ENCODE measurements around the gene LSM10.
A peak's percentile ranks its signal among the peaks of the same experiment; 100 is the strongest.

LSM10 gene

DNA sequence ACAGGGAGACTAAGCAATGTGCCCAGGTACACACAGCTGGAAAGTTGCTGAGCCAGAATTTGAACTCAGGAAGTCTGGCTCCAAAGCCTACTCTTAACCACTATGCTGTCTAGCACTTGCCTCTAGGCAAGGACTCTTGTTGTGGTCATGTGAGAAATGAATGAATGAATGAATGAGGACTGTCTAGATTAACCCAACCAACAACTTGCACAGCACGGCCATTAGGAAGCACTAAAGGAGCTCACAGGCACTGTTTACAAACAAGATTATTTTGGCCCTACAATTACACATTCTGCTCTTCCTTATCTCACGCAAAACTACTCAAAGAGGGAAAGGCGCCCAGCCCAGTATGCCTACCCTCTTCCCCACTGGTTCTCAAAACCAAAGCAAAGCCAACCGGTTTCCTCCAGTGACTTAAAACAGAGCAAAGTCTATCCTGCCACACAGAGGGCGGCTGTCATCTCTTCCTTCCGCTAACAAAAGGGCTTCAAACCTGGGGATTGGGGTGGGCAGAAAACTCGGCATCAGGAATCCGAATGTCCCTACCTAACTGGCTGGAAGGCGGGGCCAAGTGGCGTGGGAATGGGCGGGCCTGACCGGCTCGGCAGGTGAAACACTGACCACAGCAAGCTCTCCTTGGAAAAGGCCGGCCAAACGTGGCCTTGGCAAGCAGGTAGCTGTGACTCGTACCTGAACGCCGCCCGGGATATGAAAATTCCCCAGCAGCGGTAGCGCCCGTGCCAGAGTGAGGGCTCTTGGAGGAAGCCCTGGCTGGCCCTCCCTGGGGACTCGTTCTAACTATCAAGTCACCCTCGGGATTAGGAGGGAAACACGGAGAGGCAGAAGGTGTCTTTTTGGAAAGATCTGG, 12.9 kb downstream of the LSM10 start:
- Histone ChIP-seq H3K4me1 (ENCODE audit: control insufficient read depth, insufficient read depth, low read length, poor library complexity, severe bottlenecking) (peaks cover 40% of the 10 kb centered on the region), H3K9me3 (ENCODE audit: control insufficient read depth, low read length) (no peaks in the 10 kb centered on the region), H3K4me3 (ENCODE audit: extremely low read depth, insufficient read depth, low read length, poor library complexity, severe bottlenecking) (peak overlapping the region; percentile 95), H3K27ac (ENCODE audit: low read depth, low read length, severe bottlenecking) (peak overlapping the region; percentile 82), H3K36me3 (ENCODE audit: control insufficient read depth, insufficient read depth, low read length) (peaks cover 25% of the 10 kb centered on the region)
- 4% methylated on average over 21 to 24 of the region's 25 CpGs for WGBS, 2 experiments (ENCODE audit: insufficient coverage in 2 of 2)

DNA sequence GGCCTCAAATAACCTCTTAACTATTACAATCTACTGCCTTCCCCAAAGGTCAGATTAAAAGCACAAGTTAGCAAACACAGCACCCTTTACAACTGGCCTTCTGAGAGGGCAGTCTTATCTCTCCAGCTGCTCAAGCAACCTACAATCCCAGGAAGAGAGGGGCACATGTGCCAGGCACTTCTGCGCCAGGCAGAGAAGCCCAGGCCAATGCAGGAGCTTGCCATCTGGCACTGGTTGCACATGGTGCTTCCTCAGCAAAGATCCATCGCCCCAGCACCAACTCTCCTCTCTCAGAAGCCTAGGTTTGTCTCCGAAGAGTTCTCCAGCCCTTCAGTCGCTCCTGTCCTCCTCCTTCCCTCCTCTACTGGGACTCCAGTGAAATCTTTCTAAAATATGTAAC, 14.5 kb downstream of the LSM10 start:
- Histone ChIP-seq H3K4me3 (ENCODE audit: extremely low read depth, insufficient read depth, low read length, poor library complexity, severe bottlenecking) (no peak overlapping the region), H3K27ac (ENCODE audit: low read depth, low read length, severe bottlenecking) (no peak overlapping the region), H3K4me1 (ENCODE audit: control insufficient read depth, insufficient read depth, low read length, poor library complexity, severe bottlenecking) (peaks cover 31% of the 10 kb centered on the region), H3K9me3 (ENCODE audit: control insufficient read depth, low read length) (no peaks in the 10 kb centered on the region), H3K36me3 (ENCODE audit: control insufficient read depth, insufficient read depth, low read length) (peaks cover 36% of the 10 kb centered on the region)
- WGBS, 2 experiments (ENCODE audit: insufficient coverage in 2 of 2), result 92 to 93% methylated on average over 4 of the region's 4 CpGs

DNA sequence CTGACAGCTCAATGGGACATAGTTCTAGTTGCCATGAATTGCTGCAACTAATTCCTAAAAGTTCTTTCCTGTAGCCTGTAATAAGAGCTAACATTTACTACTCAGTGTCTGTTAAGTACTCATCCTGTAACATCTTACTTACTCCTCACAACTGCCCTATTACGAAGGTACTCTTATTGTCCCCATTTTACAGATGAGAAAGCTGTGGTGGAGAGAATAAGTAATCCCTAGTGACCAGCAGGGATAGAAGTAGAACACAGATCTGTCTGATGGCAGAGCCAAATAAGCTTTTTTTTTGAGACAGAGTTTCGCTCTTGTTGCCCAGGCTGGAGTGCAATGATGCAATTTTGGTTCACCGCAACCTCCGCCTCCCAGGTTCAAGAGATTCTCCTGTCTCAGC, 15.0 kb downstream of the LSM10 start:
- H3K4me3 ChIP-seq (ENCODE audit: extremely low read depth, insufficient read depth, low read length, poor library complexity, severe bottlenecking), result no peak overlapping the region
- peaks cover 42% of the 10 kb centered on the region for H3K36me3 ChIP-seq (ENCODE audit: control insufficient read depth, insufficient read depth, low read length)
- H3K9me3 ChIP-seq (ENCODE audit: control insufficient read depth, low read length), result no peaks in the 10 kb centered on the region
- peaks cover 25% of the 10 kb centered on the region for H3K4me1 ChIP-seq (ENCODE audit: control insufficient read depth, insufficient read depth, low read length, poor library complexity, severe bottlenecking)
- WGBS, 2 experiments (ENCODE audit: insufficient coverage in 2 of 2), result 97 to 98% methylated on average over 3 of the region's 4 CpGs
- H3K27ac ChIP-seq (ENCODE audit: low read depth, low read length, severe bottlenecking), result no peak overlapping the region

DNA sequence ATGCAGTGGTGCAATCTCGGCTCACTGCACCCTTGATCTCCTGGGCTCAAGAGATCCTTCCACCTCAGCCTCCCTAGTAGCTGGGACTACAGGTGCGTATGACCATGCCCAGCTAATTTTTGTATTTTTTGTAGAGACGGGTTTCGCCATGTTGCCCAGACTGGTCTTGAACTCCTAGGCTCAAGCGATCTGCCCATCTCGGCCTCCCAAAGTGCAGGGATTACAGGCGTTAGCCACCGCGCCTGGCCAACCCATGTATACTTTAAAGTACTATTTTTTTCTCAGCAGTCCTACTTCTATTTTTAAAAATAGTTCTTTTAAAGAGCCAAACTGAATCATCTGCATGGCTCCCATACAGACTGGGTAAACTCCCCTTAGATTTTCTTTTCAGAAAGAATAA, 15.5 kb downstream of the LSM10 start:
- no peaks in the 10 kb centered on the region for H3K9me3 ChIP-seq (ENCODE audit: control insufficient read depth, low read length)
- H3K4me3 ChIP-seq (ENCODE audit: extremely low read depth, insufficient read depth, low read length, poor library complexity, severe bottlenecking), result no peak overlapping the region
- no peak overlapping the region for H3K27ac ChIP-seq (ENCODE audit: low read depth, low read length, severe bottlenecking)
- 94 to 96% methylated on average over 7 to 8 of the region's 9 CpGs for WGBS, 2 experiments (ENCODE audit: insufficient coverage in 2 of 2)
- peaks cover 22% of the 10 kb centered on the region for H3K4me1 ChIP-seq (ENCODE audit: control insufficient read depth, insufficient read depth, low read length, poor library complexity, severe bottlenecking)
- H3K36me3 ChIP-seq (ENCODE audit: control insufficient read depth, insufficient read depth, low read length), result peaks cover 44% of the 10 kb centered on the region

DNA sequence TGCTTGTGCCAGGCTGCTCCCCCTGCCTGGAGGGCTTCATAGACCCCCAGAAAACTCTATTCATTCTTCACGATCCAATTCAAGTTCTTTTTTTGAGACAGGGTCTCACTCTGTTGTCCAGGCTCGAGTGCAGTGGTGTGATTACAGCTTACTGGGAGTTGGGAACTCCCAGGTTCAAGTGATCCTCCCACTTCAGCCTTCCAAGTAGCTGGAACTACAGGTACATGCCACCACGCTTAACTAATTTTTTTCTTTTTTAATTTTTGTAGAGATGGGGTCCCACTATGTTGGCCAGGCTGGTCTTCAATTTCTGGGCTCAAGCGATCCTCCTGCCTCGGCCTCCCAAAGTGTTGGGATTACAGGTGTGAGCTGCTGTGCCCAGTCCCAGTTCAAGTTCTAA, 16.3 kb downstream of the LSM10 start:
- peaks cover 17% of the 10 kb centered on the region for H3K4me1 ChIP-seq (ENCODE audit: control insufficient read depth, insufficient read depth, low read length, poor library complexity, severe bottlenecking)
- H3K27ac ChIP-seq (ENCODE audit: low read depth, low read length, severe bottlenecking), result no peak overlapping the region
- WGBS, 2 experiments (ENCODE audit: insufficient coverage in 2 of 2), result 97 to 100% methylated on average over 2 to 3 of the region's 5 CpGs
- no peaks in the 10 kb centered on the region for H3K9me3 ChIP-seq (ENCODE audit: control insufficient read depth, low read length)
- H3K4me3 ChIP-seq (ENCODE audit: extremely low read depth, insufficient read depth, low read length, poor library complexity, severe bottlenecking), result no peak overlapping the region
- peaks cover 49% of the 10 kb centered on the region for H3K36me3 ChIP-seq (ENCODE audit: control insufficient read depth, insufficient read depth, low read length)

DNA sequence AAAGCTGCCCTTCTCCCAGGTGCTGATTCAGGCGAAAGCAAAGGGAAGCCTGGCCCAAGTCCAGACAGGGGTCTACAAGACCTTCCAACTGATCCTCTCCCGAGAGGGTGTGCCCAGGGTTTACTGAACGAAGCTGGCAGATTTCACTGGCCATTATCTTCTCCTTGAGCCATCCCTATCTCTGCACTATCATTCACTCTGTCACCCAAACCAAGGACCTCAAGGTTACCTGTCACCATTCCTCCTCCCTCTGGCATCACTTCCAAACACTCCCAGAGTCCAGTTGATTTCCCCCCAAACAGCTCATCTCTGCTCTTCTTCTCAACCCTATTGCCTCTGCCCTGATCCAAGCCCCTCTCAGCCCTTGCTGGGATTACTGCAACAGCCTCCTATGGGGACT, 16.9 kb downstream of the LSM10 start:
- H3K4me3 ChIP-seq (ENCODE audit: extremely low read depth, insufficient read depth, low read length, poor library complexity, severe bottlenecking), result no peak overlapping the region
- H3K27ac ChIP-seq (ENCODE audit: low read depth, low read length, severe bottlenecking), result peak overlapping the region; percentile 19
- H3K36me3 ChIP-seq (ENCODE audit: control insufficient read depth, insufficient read depth, low read length), result peaks cover 53% of the 10 kb centered on the region
- H3K9me3 ChIP-seq (ENCODE audit: control insufficient read depth, low read length), result no peaks in the 10 kb centered on the region
- WGBS, 2 experiments (ENCODE audit: insufficient coverage in 2 of 2), result 83 to 87% methylated on average over 2 to 3 of the region's 3 CpGs
- H3K4me1 ChIP-seq (ENCODE audit: control insufficient read depth, insufficient read depth, low read length, poor library complexity, severe bottlenecking), result peaks cover 23% of the 10 kb centered on the region

DNA sequence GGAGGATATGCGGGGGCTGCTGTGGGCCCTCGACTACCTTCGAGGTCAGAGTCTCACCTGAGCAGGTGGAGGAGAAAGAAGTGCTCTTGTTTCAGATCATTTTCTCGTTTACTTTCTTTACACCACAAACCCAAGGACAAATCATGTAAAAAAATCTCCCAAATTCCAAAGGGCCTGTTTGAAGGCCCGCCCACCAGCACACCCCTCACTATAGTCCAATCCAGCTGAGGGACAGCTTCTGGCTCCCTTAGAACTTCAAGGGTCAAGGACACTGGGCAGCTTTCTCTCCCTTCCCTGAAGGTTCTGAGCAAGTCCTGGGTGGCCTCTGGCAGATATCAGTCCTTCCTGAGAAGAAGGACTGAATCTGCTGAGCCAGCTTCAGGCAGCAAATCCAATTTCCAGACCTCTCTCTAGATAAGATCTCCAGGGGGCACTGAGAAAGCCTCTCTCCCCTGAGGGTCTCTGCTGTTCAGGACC, 17.5 kb downstream of the LSM10 start:
- Histone ChIP-seq H3K27ac (ENCODE audit: low read depth, low read length, severe bottlenecking) (peak overlapping the region; percentile 23), H3K36me3 (ENCODE audit: control insufficient read depth, insufficient read depth, low read length) (peaks cover 53% of the 10 kb centered on the region), H3K4me3 (ENCODE audit: extremely low read depth, insufficient read depth, low read length, poor library complexity, severe bottlenecking) (no peak overlapping the region), H3K4me1 (ENCODE audit: control insufficient read depth, insufficient read depth, low read length, poor library complexity, severe bottlenecking) (peaks cover 29% of the 10 kb centered on the region), H3K9me3 (ENCODE audit: control insufficient read depth, low read length) (no peaks in the 10 kb centered on the region)
- 93 to 96% methylated on average over 2 of the region's 5 CpGs for WGBS, 2 experiments (ENCODE audit: insufficient coverage in 2 of 2)

DNA sequence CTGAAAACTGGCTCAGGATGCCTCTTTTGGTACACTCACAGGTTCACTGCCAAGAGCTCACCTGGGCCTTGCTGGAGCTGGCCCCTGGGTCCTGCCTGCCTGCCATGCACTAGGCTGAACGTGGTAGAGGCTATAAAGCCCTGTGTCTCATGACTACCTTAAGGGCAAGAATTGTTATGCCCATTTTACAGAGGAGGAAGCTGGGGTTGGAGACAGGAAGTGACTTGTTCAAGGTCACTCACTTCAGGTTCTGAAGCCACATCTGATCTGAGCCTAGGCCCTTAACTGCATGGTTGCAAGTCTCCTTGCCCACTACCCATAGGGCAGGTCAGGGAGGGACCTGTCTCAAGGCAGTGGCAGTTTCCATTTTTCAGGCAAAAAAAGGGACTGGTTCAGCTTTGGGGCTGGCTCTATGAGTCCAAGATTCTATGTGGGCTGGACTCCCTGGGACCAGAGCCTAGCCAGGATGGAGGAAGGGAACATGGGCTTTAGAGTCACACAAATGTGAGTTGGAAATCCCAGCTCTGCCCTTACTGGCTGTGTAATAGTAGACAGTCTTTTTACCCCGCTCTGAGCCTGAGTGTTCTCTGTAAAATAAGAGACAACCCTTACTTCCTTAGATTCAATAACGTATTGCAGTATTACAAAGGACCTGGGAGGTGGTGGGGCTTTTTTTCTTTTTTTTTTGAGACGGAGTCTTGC, 19.8 kb downstream of the LSM10 start:
- Histone ChIP-seq H3K4me3 (ENCODE audit: extremely low read depth, insufficient read depth, low read length, poor library complexity, severe bottlenecking) (no peak overlapping the region), H3K27ac (ENCODE audit: low read depth, low read length, severe bottlenecking) (no peak overlapping the region), H3K4me1 (ENCODE audit: control insufficient read depth, insufficient read depth, low read length, poor library complexity, severe bottlenecking) (peaks cover 43% of the 10 kb centered on the region), H3K9me3 (ENCODE audit: control insufficient read depth, low read length) (no peaks in the 10 kb centered on the region), H3K36me3 (ENCODE audit: control insufficient read depth, insufficient read depth, low read length) (peaks cover 53% of the 10 kb centered on the region)
- WGBS, 2 experiments (ENCODE audit: insufficient coverage in 2 of 2), result 100% methylated on average over 1 of the region's 4 CpGs

DNA sequence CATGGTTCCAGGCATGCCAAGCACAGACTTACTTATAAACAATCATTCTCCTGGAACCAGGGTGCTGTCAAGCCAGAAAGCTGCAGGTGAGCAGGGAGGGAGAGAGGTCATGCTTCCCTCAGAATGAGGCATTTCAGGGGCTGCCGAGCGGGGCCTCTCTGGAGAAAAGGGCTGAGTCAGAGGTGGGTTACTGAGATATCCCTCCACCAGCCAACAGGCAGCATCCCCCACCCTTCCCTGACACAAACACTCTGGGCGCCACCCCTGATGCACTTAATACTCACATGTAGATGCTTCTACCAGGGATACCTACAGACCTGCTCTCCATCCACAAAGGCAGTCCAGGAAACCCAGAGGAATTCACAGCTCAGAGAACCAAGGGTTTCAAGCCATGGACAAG, 25.1 kb downstream of the LSM10 start:
- H3K36me3 ChIP-seq (ENCODE audit: control insufficient read depth, insufficient read depth, low read length), result peaks cover 23% of the 10 kb centered on the region
- no peak overlapping the region for H3K4me3 ChIP-seq (ENCODE audit: extremely low read depth, insufficient read depth, low read length, poor library complexity, severe bottlenecking)
- H3K9me3 ChIP-seq (ENCODE audit: control insufficient read depth, low read length), result no peaks in the 10 kb centered on the region
- WGBS, 2 experiments (ENCODE audit: insufficient coverage in 2 of 2), result 90% methylated on average over 1 of the region's 3 CpGs; no CpG with 5 or more reads in 1 of the 2 experiments
- peaks cover 51% of the 10 kb centered on the region for H3K4me1 ChIP-seq (ENCODE audit: control insufficient read depth, insufficient read depth, low read length, poor library complexity, severe bottlenecking)
- peak overlapping the region; percentile 96 for H3K27ac ChIP-seq (ENCODE audit: low read depth, low read length, severe bottlenecking)

DNA sequence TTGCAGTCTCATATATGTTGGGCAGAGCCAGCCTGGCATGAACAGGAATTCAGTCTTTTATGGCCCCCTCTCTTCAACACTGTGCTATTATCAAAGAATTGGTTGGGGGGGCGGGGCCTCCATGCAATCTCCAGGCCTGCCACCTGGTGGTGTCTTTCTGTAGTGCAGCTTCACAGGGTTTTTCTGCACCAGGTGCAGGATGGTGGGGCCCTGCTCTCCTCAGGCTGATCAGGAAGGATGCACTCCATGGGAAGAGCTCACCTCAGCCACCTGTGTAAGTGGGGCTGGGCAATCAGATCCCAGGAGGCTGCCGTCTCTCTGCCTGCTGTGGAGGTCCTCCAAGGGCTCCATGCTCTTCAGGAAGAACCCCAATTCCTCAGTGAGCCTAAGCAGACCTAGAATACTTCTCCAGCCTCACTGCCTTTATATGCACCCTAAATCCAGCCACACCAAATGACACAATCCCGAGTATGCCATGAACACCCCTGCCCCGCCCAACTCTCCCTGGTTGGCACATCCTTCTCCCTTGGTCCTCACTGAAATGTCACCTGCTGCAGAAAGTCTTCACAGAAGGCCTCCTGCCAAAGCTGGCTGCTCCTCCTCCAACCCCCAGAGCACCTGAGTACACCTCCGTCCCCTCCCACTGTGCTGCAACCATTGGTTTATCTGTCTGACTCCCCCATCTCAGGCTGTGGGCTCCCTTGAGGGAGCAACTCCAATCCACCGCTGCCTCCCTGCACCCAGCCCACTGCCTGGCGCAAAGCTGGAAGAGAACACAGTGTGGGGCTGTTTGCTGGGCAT, 28.4 kb downstream of the LSM10 start:
- Histone ChIP-seq H3K27ac (ENCODE audit: low read depth, low read length, severe bottlenecking) (peak overlapping the region; percentile 36), H3K4me1 (ENCODE audit: control insufficient read depth, insufficient read depth, low read length, poor library complexity, severe bottlenecking) (peaks cover 40% of the 10 kb centered on the region), H3K9me3 (ENCODE audit: control insufficient read depth, low read length) (no peaks in the 10 kb centered on the region), H3K4me3 (ENCODE audit: extremely low read depth, insufficient read depth, low read length, poor library complexity, severe bottlenecking) (no peak overlapping the region), H3K36me3 (ENCODE audit: control insufficient read depth, insufficient read depth, low read length) (peaks cover 41% of the 10 kb centered on the region)
- WGBS, 2 experiments (ENCODE audit: insufficient coverage in 2 of 2), result 34 to 53% methylated on average over 5 to 6 of the region's 7 CpGs
